ENCODE measurements around the gene ZNF554. TPM values are rescaled to one million over a fixed set of nuclear protein-coding genes. Genes with fewer than 3 reads are reported as not detected.

The ZNF554 gene
- total RNA-seq, 1 experiment from 2014 or later, result 5.9 TPM

GRCh38 chr19:2798158-2798685, 21.4 kb upstream of the ZNF554 start:
- Histone ChIP-seq H3K27ac (ENCODE audit: insufficient read length, low read depth, low read length) (no peak overlapping the region), H2BK15ac (ENCODE audit: low read depth, low read length) (no peak overlapping the region), H2BK12ac (ENCODE audit: insufficient read length, low read depth, low read length) (no peak overlapping the region), H3K14ac (ENCODE audit: insufficient read depth, low read length) (no peak overlapping the region), H2BK20ac (ENCODE audit: low read depth, low read length, poor library complexity, severe bottlenecking) (no peak overlapping the region), H3K9me3 (ENCODE audit: control insufficient read depth, low read depth, low read length) (no peaks in the 10 kb centered on the region), H3T11ph (ENCODE audit: low read length) (no peak overlapping the region), H2BK5ac (ENCODE audit: insufficient read length, low read length) (no peak overlapping the region), H4K20me1 (ENCODE audit: control insufficient read depth, insufficient read depth, insufficient read length) (no peaks in the 10 kb centered on the region), H4K91ac (ENCODE audit: insufficient read length, low read depth, low read length) (no peak overlapping the region), H2AK5ac (ENCODE audit: insufficient read length, low read length) (no peak overlapping the region), H3K23ac (ENCODE audit: insufficient read length, low read depth, low read length) (no peak overlapping the region), H3K79me1 (ENCODE audit: insufficient read depth, low read depth, low read length, poor library complexity, severe bottlenecking) (peaks cover 4% of the 10 kb centered on the region), H4K5ac (ENCODE audit: insufficient read length, low read depth, low read length) (no peak overlapping the region), H3K18ac (ENCODE audit: insufficient read length, low read depth, low read length) (no peak overlapping the region), H3K23me2 (ENCODE audit: insufficient read length, low read depth, low read length, poor library complexity, severe bottlenecking) (no peaks in the 10 kb centered on the region), H4K8ac (replicated peaks; ENCODE audit: insufficient read length, low read depth, low read length) (no peak overlapping the region), H3K4me1 (ENCODE audit: insufficient read depth, low read length) (no peaks in the 10 kb centered on the region), H2AFZ (ENCODE audit: low read length) (no peak overlapping the region), H3K4me2 (ENCODE audit: insufficient read depth, insufficient read length, low read length) (no peak overlapping the region), H3K9ac (ENCODE audit: extremely low read depth, insufficient read length, low read length) (no peak overlapping the region), H3K4ac (ENCODE audit: low read depth, low read length) (no peak overlapping the region), H3K56ac (ENCODE audit: insufficient read length, low read depth, low read length) (no peak overlapping the region), H3K79me2 (ENCODE audit: insufficient read depth, low read length) (no peaks in the 10 kb centered on the region), H2BK120ac (ENCODE audit: low read depth, low read length, poor library complexity, severe bottlenecking) (no peak overlapping the region), H3K27me3 (ENCODE audit: insufficient read depth, low read length) (no peaks in the 10 kb centered on the region)
- H3K27ac Mint-ChIP-seq, result no peak overlapping the region
- H3K27me3 Mint-ChIP-seq (ENCODE audit: low read depth), result no peaks in the 10 kb centered on the region
- peaks cover 40 to 83% (median 83%) of the 10 kb centered on the region in 3 experiments for H3K36me3 Mint-ChIP-seq (ENCODE audit: insufficient read depth in 1 of 3, low read depth in 3 of 3)
- no peaks in the 10 kb centered on the region for H3K9me3 Mint-ChIP-seq
- no CpG with 5 or more reads among the region's 16 CpGs for WGBS (ENCODE audit: extremely low coverage, insufficient read length, low lambda C conversion rate)
- peaks cover 0 to 2% of the 10 kb centered on the region in 2 experiments; a peak in 1 of 4 replicates for H3K4me1 Mint-ChIP-seq
- H3K4me3 Mint-ChIP-seq, result no peak overlapping the region
- no peak for DNase-seq
- no peak for TF ChIP-seq CTCF (conservative IDR thresholded peaks at IDR 0.05)
